ACC112 (cell line): ENCODE measurements around the gene ITPA.

ENCODE experiments used
- H2AFZ ChIP-seq: fragments of 200-600 bp; sonication (generic); one replicate; pipeline ENCODE4 v1.6.0; 2017; ENCODE audit warnings: antibody characterized with exemption, low read length; ENCODE audit not compliant: unreplicated experiment
- H3K27ac ChIP-seq: fragments of 200-600 bp; sonication (generic); 2 replicates; pipeline ENCODE4 v1.5.1; 2014; ENCODE audit warnings: low read depth, mild to moderate bottlenecking, antibody characterized with exemption, low read length, moderate library complexity
- H3K27me3 ChIP-seq: fragments of 200-600 bp; sonication (generic); 2 replicates; pipeline ENCODE4 v1.6.1; 2014; ENCODE audit warnings: mild to moderate bottlenecking, antibody characterized with exemption, low read length, moderate library complexity, mixed read lengths; ENCODE audit not compliant: insufficient read depth
- H3K36me3 ChIP-seq: fragments of 200-600 bp; sonication (generic); 2 replicates; pipeline ENCODE4 v1.6.1; 2016; ENCODE audit warnings: mild to moderate bottlenecking, antibody characterized with exemption, low read length, moderate library complexity, mixed read lengths; ENCODE audit not compliant: insufficient read depth
- H3K4me1 ChIP-seq: fragments of 200-600 bp; sonication (generic); one replicate; pipeline ENCODE4 v1.6.1; 2016; ENCODE audit warnings: low read length, mixed read lengths; ENCODE audit not compliant: insufficient read depth, unreplicated experiment, control insufficient read depth
- H3K4me3 ChIP-seq: fragments of 200-600 bp; sonication (generic); 2 replicates; pipeline ENCODE4 v1.5.1; 2014; ENCODE audit warnings: mild to moderate bottlenecking, low read depth, low read length
- H3K79me2 ChIP-seq: fragments of 200-600 bp; sonication (generic); one replicate; pipeline ENCODE4 v1.6.0; 2016; ENCODE audit warnings: low read length; ENCODE audit not compliant: control insufficient read depth, unreplicated experiment, insufficient read depth

Gene ITPA

DNA sequence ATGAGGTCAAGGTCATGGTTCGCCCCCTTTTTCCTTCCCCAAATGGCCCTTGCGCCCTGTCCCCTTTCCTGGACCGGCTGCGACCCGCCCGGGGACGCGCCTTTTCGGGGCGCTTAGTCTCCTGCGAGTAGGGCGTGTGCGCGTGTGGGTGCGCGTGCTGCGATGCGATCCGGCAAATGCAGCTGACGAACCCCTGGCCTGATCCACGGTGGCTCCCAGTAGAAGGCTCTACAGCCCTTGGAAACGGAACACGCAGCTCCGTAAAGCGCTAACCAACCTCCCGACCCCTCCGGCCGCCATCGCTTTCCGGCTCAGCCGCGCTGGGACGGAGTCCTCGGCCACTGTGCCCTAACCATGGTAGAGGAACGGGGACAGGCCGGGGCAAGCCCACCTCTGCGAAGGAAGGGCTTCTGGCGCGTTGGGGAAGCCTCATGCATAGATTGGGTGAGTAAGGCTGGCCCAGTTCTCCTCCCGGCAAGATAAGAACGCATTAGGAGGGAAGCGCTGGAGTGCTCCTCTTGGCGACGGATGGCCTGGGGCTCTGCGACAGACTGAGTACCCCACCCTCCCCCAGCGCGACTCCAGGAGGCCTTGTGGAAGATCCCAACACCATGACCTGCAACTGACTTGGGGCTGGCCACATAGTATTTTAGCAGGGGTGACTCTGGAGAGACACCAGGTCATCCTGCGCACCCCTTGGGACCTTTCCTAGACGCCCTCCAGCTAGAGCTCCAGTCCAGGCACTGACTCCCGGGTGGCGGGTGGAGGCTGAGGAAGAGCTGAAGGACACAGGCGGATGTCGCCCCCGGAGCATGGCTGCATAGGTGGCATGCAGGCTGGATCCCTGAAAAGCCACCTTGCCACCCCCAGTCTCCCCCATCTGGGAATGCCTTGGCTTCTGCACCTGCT, 30.8 kb downstream of the ITPA start:
- Histone ChIP-seq H3K4me3 (peak overlapping the region; percentile 73), H2AFZ (peak overlapping the region; percentile 25), H3K79me2 (no peaks in the 10 kb centered on the region), H3K27ac (no peak overlapping the region), H3K4me1 (no peaks in the 10 kb centered on the region), H3K36me3 (no peaks in the 10 kb centered on the region), H3K27me3 (peaks cover 48% of the 10 kb centered on the region)

DNA sequence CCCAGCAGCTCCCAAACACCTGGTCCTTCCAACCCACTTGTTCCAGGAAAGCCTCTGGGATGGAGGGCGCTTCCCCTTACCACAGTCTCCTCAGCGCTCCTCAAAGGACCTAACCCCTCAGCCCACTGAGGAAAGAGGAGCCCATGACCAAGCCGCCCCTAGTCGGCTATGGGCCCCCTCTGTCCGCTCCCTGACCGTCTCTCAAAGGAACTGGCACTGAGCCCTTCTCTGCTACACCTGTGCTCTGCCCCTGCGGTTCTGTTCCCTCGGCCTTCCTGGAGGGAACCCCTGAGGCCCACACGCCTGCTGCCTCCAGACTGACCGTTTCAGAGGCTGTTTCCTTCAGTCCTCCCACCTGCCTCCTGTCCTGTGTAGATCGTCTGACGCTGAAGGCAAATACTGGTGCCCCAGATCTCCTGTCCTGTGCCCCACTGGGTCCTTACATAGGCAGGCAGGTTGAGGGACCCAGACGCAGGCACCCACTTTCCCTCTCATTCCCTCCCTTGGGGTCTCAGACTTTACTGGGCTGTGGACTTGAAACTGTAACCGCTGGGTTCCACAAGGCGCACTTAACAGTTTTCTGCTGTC, 31.6 kb downstream of the ITPA start:
- H3K27ac ChIP-seq, result no peak overlapping the region
- no peaks in the 10 kb centered on the region for H3K36me3 ChIP-seq
- no peaks in the 10 kb centered on the region for H3K79me2 ChIP-seq
- peaks cover 48% of the 10 kb centered on the region for H3K27me3 ChIP-seq
- no peak overlapping the region for H3K4me3 ChIP-seq
- no peak overlapping the region for H2AFZ ChIP-seq
- no peaks in the 10 kb centered on the region for H3K4me1 ChIP-seq

DNA sequence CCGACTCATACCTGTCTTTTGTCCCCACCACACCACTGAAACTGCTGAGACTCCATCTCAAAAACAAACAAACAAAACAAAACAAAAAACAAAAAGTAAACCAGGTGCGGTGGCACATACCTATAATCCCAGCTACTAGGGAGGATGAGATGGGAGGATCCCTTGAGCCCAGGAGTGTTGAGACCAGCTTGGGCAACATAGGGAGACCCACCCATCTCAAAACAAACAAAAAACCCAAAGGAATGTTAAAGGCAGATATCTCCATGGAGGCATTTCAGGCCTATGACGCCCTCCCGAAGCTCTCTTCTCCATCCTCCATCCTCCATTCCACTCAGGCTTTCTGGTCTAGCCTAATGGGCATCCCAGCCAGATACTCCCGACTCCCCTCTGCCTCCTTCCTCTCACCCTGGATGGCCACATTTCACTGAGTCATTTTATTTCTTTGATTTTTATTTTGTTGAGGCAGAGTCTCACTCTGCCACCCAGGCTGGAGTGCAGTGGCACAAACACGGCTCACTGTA, 32.9 kb downstream of the ITPA start:
- no peaks in the 10 kb centered on the region for H3K79me2 ChIP-seq

DNA sequence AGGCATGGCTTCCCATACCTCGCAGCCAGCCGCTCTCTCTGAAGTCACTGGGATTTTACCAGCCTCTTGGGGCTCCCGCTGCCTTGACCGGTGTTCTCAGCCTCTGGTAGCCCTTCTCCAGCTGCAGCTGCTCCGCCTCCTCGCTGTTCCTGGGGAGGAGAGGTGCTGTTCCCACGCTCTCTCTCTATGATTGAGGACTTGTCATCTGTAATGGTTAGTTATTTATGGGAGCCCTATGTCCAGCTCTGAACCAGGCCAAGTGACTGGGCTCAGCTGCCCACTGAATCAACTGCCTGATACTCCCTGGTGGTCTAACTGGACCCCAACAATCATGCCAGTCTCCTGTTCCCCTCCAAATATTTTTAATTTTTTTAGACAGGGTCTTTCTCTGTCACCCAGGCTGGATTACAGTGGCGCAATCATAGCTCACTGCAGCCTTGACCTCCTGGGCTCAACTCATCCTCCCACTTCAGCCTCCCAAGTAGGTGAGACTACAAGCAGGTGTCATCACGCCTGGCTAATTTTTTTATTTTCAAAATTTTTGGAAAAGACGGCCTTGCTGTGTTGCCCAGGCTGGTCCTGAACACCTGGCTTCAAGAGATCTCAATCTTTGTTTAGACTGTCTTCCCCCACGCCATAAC, 34.5 kb downstream of the ITPA start:
- H2AFZ ChIP-seq, result no peak overlapping the region
- H3K36me3 ChIP-seq, result no peaks in the 10 kb centered on the region
- peaks cover 38% of the 10 kb centered on the region for H3K27me3 ChIP-seq
- no peak overlapping the region for H3K4me3 ChIP-seq
- no peaks in the 10 kb centered on the region for H3K4me1 ChIP-seq
- no peaks in the 10 kb centered on the region for H3K79me2 ChIP-seq
- no peak overlapping the region for H3K27ac ChIP-seq

More for the DNA sequence above, 32.9 kb downstream of the ITPA start:
- no peak overlapping the region for H3K4me3 ChIP-seq
- no peak overlapping the region for H2AFZ ChIP-seq
- H3K4me1 ChIP-seq, result no peaks in the 10 kb centered on the region
- H3K27ac ChIP-seq, result no peak overlapping the region
- H3K36me3 ChIP-seq, result no peaks in the 10 kb centered on the region
- H3K27me3 ChIP-seq, result peaks cover 40% of the 10 kb centered on the region

DNA sequence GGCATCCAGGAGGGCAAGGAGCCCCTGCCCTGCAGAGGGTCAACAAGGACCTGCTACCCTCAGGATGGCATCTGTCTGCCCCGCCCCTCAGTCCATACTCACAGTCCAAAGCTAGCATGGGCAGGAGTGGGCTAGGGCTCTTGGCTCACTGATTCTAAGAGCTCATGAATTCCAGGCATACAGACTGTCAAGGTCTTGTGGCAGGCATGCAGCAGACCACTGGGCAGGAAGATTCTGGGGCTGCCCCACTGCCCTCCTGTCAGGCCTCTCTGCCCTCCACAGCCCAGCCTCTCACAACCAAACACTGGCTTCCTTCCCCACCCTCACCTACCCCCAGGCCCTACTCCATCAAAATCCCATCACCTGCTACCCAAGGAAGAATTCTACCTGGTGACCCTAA, 35.3 kb downstream of the ITPA start:
- peaks cover 35% of the 10 kb centered on the region for H3K27me3 ChIP-seq
- no peak overlapping the region for H3K27ac ChIP-seq
- H3K79me2 ChIP-seq, result no peaks in the 10 kb centered on the region
- H2AFZ ChIP-seq, result no peak overlapping the region
- H3K36me3 ChIP-seq, result no peaks in the 10 kb centered on the region
- no peak overlapping the region for H3K4me3 ChIP-seq
- H3K4me1 ChIP-seq, result no peaks in the 10 kb centered on the region

DNA sequence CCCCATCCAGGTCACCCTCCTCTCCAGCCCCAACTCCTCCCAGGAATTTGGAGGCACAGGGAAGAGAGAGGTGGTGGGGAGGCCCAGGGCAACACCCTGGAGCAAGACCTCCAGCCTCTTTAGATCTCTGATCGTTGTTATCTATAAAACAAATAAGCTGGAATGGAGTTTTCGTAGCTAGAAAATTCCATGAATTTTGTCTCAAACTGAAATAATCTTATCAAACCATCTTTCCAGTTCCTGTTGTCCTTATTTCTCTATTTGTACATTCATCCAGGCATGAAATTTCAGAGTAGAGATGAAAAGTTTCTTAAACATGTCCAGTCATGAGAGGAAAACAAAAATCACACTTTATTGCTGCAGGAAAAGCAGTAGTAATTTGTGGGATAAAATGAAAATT, 35.9 kb downstream of the ITPA start:
- no peaks in the 10 kb centered on the region for H3K4me1 ChIP-seq
- peaks cover 30% of the 10 kb centered on the region for H3K27me3 ChIP-seq
- no peak overlapping the region for H3K4me3 ChIP-seq
- H3K79me2 ChIP-seq, result no peaks in the 10 kb centered on the region
- no peak overlapping the region for H2AFZ ChIP-seq
- H3K27ac ChIP-seq, result no peak overlapping the region
- H3K36me3 ChIP-seq, result no peaks in the 10 kb centered on the region

- Histone ChIP-seq H3K27ac (no peak overlapping the region), H3K27me3 (peaks cover 24% of the 10 kb centered on the region; the same call in 1 of the 2 replicates), H3K4me3 (no peak overlapping the region), H3K4me1 (no peaks in the 10 kb centered on the region), H3K36me3 (no peaks in the 10 kb centered on the region), H2AFZ (no peak overlapping the region), H3K79me2 (no peaks in the 10 kb centered on the region)
Measured at GRCh38 chr20:3245711-3246110, 36.4 kb downstream of the ITPA start.

GRCh38 chr20:3246682-3247081, 37.4 kb downstream of the ITPA start:
- H3K27me3 ChIP-seq, result peaks cover 17% of the 10 kb centered on the region; the same call in 1 of the 2 replicates
- no peaks in the 10 kb centered on the region for H3K36me3 ChIP-seq
- H3K4me3 ChIP-seq, result no peak overlapping the region
- H3K79me2 ChIP-seq, result no peaks in the 10 kb centered on the region
- no peak overlapping the region for H3K27ac ChIP-seq
- no peak overlapping the region for H2AFZ ChIP-seq
- H3K4me1 ChIP-seq, result no peaks in the 10 kb centered on the region

DNA sequence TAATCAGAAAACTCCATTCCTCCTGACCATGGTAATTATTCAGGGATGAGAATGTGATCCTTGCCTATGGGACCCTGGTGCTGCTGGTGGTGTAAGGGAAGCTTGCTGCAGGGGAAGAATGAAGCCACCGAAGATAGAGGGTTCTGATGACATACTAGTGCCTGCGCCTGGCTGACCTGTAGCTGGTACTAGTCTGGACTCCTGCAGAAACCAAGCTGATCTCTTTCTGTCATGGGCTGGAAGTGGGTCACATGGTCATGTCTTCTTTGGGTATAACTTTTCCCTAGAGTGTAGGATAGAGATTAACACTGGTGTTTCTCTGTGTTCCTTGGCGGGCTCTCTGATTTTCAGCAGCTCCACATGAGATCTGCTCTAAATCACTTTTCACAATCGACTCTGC, 38.3 kb downstream of the ITPA start:
- Histone ChIP-seq H3K36me3 (no peaks in the 10 kb centered on the region), H3K27ac (no peak overlapping the region), H3K4me3 (no peak overlapping the region), H2AFZ (no peak overlapping the region), H3K4me1 (no peaks in the 10 kb centered on the region), H3K79me2 (no peaks in the 10 kb centered on the region), H3K27me3 (peaks cover 17% of the 10 kb centered on the region; the same call in 1 of the 2 replicates)

- peak overlapping the region; percentile 50 for H3K4me3 ChIP-seq
- H2AFZ ChIP-seq, result no peak overlapping the region
Measured at GRCh38 chr20:3248167-3248992, 39.1 kb downstream of the ITPA start.

More at GRCh38 chr20:3248167-3248992, 39.1 kb downstream of the ITPA start:
- peaks cover 17% of the 10 kb centered on the region; the same call in 1 of the 2 replicates for H3K27me3 ChIP-seq
- no peaks in the 10 kb centered on the region for H3K79me2 ChIP-seq
- no peaks in the 10 kb centered on the region for H3K4me1 ChIP-seq
- no peak overlapping the region for H3K27ac ChIP-seq
- no peaks in the 10 kb centered on the region for H3K36me3 ChIP-seq
